ENCODE measurements around the gene SAMSN1.

The SAMSN1 gene

GRCh38 chr21:14484188-14485009 is 61.7 kb downstream of the SAMSN1 start:
- no peak for DNase-seq (ENCODE audit: low spot score)

GRCh38 chr21:14483296-14483695 is 62.8 kb downstream of the SAMSN1 start:
- DNase-seq (ENCODE audit: low spot score) = no peak

- DNase-seq (ENCODE audit: low spot score) = peak; percentile 52
These were observed 64.0 kb downstream of the SAMSN1 start for GRCh38 chr21:14482165-14482564.

GRCh38 chr21:14480411-14481031 is 65.6 kb downstream of the SAMSN1 start:
- DNase-seq (ENCODE audit: low spot score) = no peak

- DNase-seq (ENCODE audit: low spot score) = no peak
These were observed 66.8 kb downstream of the SAMSN1 start for GRCh38 chr21:14479241-14479786.

- no peak for DNase-seq (ENCODE audit: low spot score)
These were observed 68.3 kb downstream of the SAMSN1 start for GRCh38 chr21:14477841-14478240.

GRCh38 chr21:14477133-14477532 is 69.0 kb downstream of the SAMSN1 start:
- DNase-seq (ENCODE audit: low spot score) = no peak

GRCh38 chr21:14474995-14475394 is 71.1 kb downstream of the SAMSN1 start:
- no peak for DNase-seq (ENCODE audit: low spot score)

- no peak for DNase-seq (ENCODE audit: low spot score)
These were observed 76.5 kb downstream of the SAMSN1 start for GRCh38 chr21:14469641-14470040.

- no peak for DNase-seq (ENCODE audit: low spot score)
These were observed 79.4 kb downstream of the SAMSN1 start for GRCh38 chr21:14466715-14467114.

GRCh38 chr21:14457762-14458161 is 88.4 kb downstream of the SAMSN1 start:
- DNase-seq (ENCODE audit: low spot score) = no peak

GRCh38 chr21:14456911-14457310 is 89.2 kb downstream of the SAMSN1 start:
- no peak for DNase-seq (ENCODE audit: low spot score)

- no peak for DNase-seq (ENCODE audit: low spot score)
These were observed 91.8 kb downstream of the SAMSN1 start for GRCh38 chr21:14454016-14455009.

- no peak for DNase-seq (ENCODE audit: low spot score)
These were observed 92.6 kb downstream of the SAMSN1 start for GRCh38 chr21:14453339-14454015.

- DNase-seq (ENCODE audit: low spot score) = no peak
These were observed 93.3 kb downstream of the SAMSN1 start for GRCh38 chr21:14452727-14453241.

- no peak for DNase-seq (ENCODE audit: low spot score)
These were observed 93.9 kb downstream of the SAMSN1 start for GRCh38 chr21:14452031-14452726.

- DNase-seq (ENCODE audit: low spot score) = no peak
These were observed 94.6 kb downstream of the SAMSN1 start for GRCh38 chr21:14451546-14451945.

- DNase-seq (ENCODE audit: low spot score) = no peak
These were observed 97.3 kb downstream of the SAMSN1 start for GRCh38 chr21:14448784-14449183.

GRCh38 chr21:14438211-14438610 is 107.9 kb downstream of the SAMSN1 start:
- DNase-seq (ENCODE audit: low spot score) = no peak

- DNase-seq (ENCODE audit: low spot score) = no peak
These were observed 110.7 kb downstream of the SAMSN1 start for GRCh38 chr21:14435423-14435822.
